H1 (cell line): ENCODE data around the gene HIVEP2. TPM values are rescaled to one million over a fixed set of nuclear protein-coding genes. Genes with fewer than 3 reads are reported as not detected.

Source experiments
- CTCF ChIA-PET: fragments of 300-600 bp; sonication (Branson Sonifier 250); formaldehyde crosslinking; loops from one replicate; lab custom pipeline; 2021; ENCODE audit not compliant: partially characterized antibody; lab: Charles Lee
- POLR2A ChIA-PET: fragments of 300-600 bp; sonication (Branson Sonifier 250); formaldehyde crosslinking; loops from one replicate; lab custom pipeline; 2021; ENCODE audit warnings: inconsistent platforms; ENCODE audit not compliant: partially characterized antibody; lab: Charles Lee
- DNase-seq, 2 experiments: peaks; one replicate each; pipeline versions ENCODE4 v3.0.0 to v3.0.0-alpha.2; 2010 to 2022; ENCODE audit warnings: low spot score in 2 of 2, low read depth in 1 of 2, mixed read lengths in 1 of 2
- FAIRE-seq: peaks from 2 replicates; lab custom pipeline; 2011; peaks lifted over from hg19 to GRCh38; lab: Jason Lieb, UNC
- H2AFZ ChIP-seq: 2 replicates; pipeline ENCODE4 v1.8.1; 2012; ENCODE audit warnings: low read length, inconsistent platforms
- H2AK5ac ChIP-seq: 2 replicates; pipeline ENCODE4 v1.6.1; 2013; ENCODE audit warnings: low read depth, low read length
- H2BK120ac ChIP-seq: replicated peaks from 2 replicates; pipeline ENCODE3; 2013; ENCODE audit warnings: low read depth, low read length, inconsistent platforms
- H2BK12ac ChIP-seq: 2 replicates; pipeline ENCODE4 v1.6.1; 2013; ENCODE audit warnings: low read depth, low read length
- H2BK15ac ChIP-seq: 2 replicates; pipeline ENCODE4 v1.6.1; 2013; ENCODE audit warnings: low read length
- H2BK20ac ChIP-seq: 2 replicates; pipeline ENCODE4 v1.6.1; 2013; ENCODE audit warnings: low read length
- H2BK5ac ChIP-seq: 2 replicates; pipeline ENCODE4 v1.6.1; 2013; ENCODE audit warnings: low read depth, low read length
- H3K14ac ChIP-seq: 2 replicates; pipeline ENCODE4 v1.6.1; 2013; ENCODE audit warnings: inconsistent platforms; ENCODE audit not compliant: insufficient read length
- H3K18ac ChIP-seq: 2 replicates; pipeline ENCODE4 v1.6.1; 2013; ENCODE audit warnings: low read length; ENCODE audit errors: extremely low read depth
- H3K23ac ChIP-seq: 2 replicates; pipeline ENCODE4 v1.6.1; 2013; ENCODE audit warnings: inconsistent platforms; ENCODE audit not compliant: insufficient read length
- H3K23me2 ChIP-seq: 2 replicates; pipeline ENCODE4 v1.6.1; 2013; ENCODE audit warnings: low read depth, low read length
- H3K27ac ChIP-seq: 2 replicates; pipeline ENCODE4 v1.6.1; 2011; ENCODE audit warnings: low read depth, low read length, inconsistent platforms
- H3K27me3 ChIP-seq, 4 experiments: replicated peaks in 1 of 4; 1 replicate in 1 of 4; 2 replicates in 3 of 4; pipeline versions ENCODE4 v1.6.1 to v1.8.1; 2011 to 2013; ENCODE audit warnings: low read length in 3 of 4, mild to moderate bottlenecking in 3 of 4, inconsistent platforms in 2 of 4, mixed read lengths in 2 of 4, moderate library complexity in 1 of 4; ENCODE audit not compliant: control insufficient read depth in 3 of 4, insufficient read depth in 3 of 4; ENCODE audit errors: extremely low read depth in 1 of 4
- H3K36me3 ChIP-seq, 4 experiments: 2 replicates each; pipeline versions ENCODE4 v1.6.1 to v1.8.1; 2011 to 2013; ENCODE audit warnings: mild to moderate bottlenecking in 4 of 4, low read length in 3 of 4, moderate library complexity in 2 of 4, control low read depth in 1 of 4, inconsistent platforms in 1 of 4; ENCODE audit not compliant: insufficient read depth in 4 of 4, control insufficient read depth in 2 of 4
- H3K4ac ChIP-seq: replicated peaks from 2 replicates; pipeline ENCODE3; 2013; ENCODE audit warnings: low read length, low read depth, mixed read lengths, inconsistent platforms; ENCODE audit not compliant: insufficient read length
- H3K4me1 ChIP-seq, 4 experiments: replicated peaks in 1 of 4; 1 replicate in 1 of 4; 2 replicates in 3 of 4; pipeline versions ENCODE4 v1.6.1 to v1.8.1; 2011 to 2013; ENCODE audit warnings: low read length in 3 of 4, inconsistent platforms in 2 of 4, mixed read lengths in 1 of 4; ENCODE audit not compliant: insufficient read depth in 4 of 4, control insufficient read depth in 3 of 4
- H3K4me2 ChIP-seq, 2 experiments: 2 replicates each; pipeline versions ENCODE4 v1.6.1 to v1.8.1; 2011 to 2013; ENCODE audit warnings: low read depth in 2 of 2, low read length in 2 of 2, control low read depth in 1 of 2, inconsistent platforms in 1 of 2, mild to moderate bottlenecking in 1 of 2; ENCODE audit not compliant: insufficient read depth in 1 of 2
- H3K4me3 ChIP-seq, 4 experiments: fragments of 200-600, 300-600 bp in 1 of 4; sonication (generic), shearing (Covaris generic), sonication (Bioruptor Twin) in 1 of 4; 2 replicates each; pipeline versions ENCODE4 v1.5.1 to v1.8.1; 2011 to 2016; ENCODE audit warnings: low read length in 4 of 4, low read depth in 3 of 4, control low read depth in 2 of 4, inconsistent platforms in 2 of 4, mild to moderate bottlenecking in 2 of 4, mixed read lengths in 1 of 4, moderate library complexity in 1 of 4; ENCODE audit not compliant: insufficient read depth in 2 of 4; ENCODE audit errors: extremely low read depth in 1 of 4
- H3K56ac ChIP-seq: replicated peaks from 2 replicates; pipeline ENCODE3; 2013; ENCODE audit warnings: low read depth, mild to moderate bottlenecking, mixed read lengths, low read length, inconsistent platforms; ENCODE audit not compliant: insufficient read length
- H3K79me1 ChIP-seq: 2 replicates; pipeline ENCODE4 v1.6.1; 2013; ENCODE audit warnings: low read depth, low read length, control low read depth
- H3K79me2 ChIP-seq, 2 experiments: 2 replicates each; pipeline versions ENCODE4 v1.6.1 to v1.8.1; 2012 to 2013; ENCODE audit warnings: low read length in 2 of 2, mild to moderate bottlenecking in 2 of 2, inconsistent platforms in 1 of 2; ENCODE audit not compliant: insufficient read depth in 2 of 2, control insufficient read depth in 1 of 2
- H3K9ac ChIP-seq, 4 experiments: replicated peaks in 1 of 4; 1 replicate in 1 of 4; 2 replicates in 3 of 4; pipeline versions ENCODE4 v1.6.1 to v1.8.1; 2011 to 2013; ENCODE audit warnings: low read depth in 3 of 4, low read length in 3 of 4, control low read depth in 2 of 4, mild to moderate bottlenecking in 2 of 4, moderate library complexity in 2 of 4, inconsistent platforms in 1 of 4; ENCODE audit errors: extremely low read depth in 1 of 4
- H3K9me3 ChIP-seq, 2 experiments: 2 replicates each; pipeline versions ENCODE4 v1.6.1 to v1.8.1; 2012 to 2013; ENCODE audit warnings: mild to moderate bottlenecking in 2 of 2, moderate library complexity in 2 of 2, control low read depth in 1 of 2, inconsistent platforms in 1 of 2, low read depth in 1 of 2, low read length in 1 of 2, mixed read lengths in 1 of 2; ENCODE audit not compliant: insufficient read depth in 2 of 2
- H4K20me1 ChIP-seq, 2 experiments: replicated peaks in 1 of 2; 2 replicates each; pipeline versions ENCODE3 to v1.8.1; 2011 to 2013; ENCODE audit warnings: inconsistent platforms in 2 of 2, low read length in 2 of 2, mild to moderate bottlenecking in 1 of 2; ENCODE audit not compliant: insufficient read depth in 2 of 2, control insufficient read depth in 1 of 2
- H4K5ac ChIP-seq: 2 replicates; pipeline ENCODE4 v1.6.1; 2013; ENCODE audit warnings: low read length, low read depth, mixed read lengths, inconsistent platforms; ENCODE audit not compliant: insufficient read length
- H4K8ac ChIP-seq: 2 replicates; pipeline ENCODE4 v1.8.0; 2013; ENCODE audit warnings: mild to moderate bottlenecking, moderate library complexity, low read length, inconsistent platforms; ENCODE audit not compliant: insufficient read depth; ENCODE audit errors: extremely low read depth
- H4K91ac ChIP-seq: replicated peaks from 2 replicates; pipeline ENCODE3; 2013; ENCODE audit warnings: low read length, mixed read lengths, inconsistent platforms; ENCODE audit not compliant: insufficient read length
- WGBS, 2 experiments: shearing (Covaris generic) in 1 of 2; methylation state at CpG; one replicate each; pipeline versions ENCODE4 v1.1.6 to v1.1.7; 2013 to 2015; ENCODE audit warnings: low lambda C conversion rate in 2 of 2, mixed read lengths in 2 of 2, inconsistent platforms in 1 of 2, low coverage in 1 of 2, missing lambda C conversion rate in 1 of 2; ENCODE audit not compliant: insufficient replicate concordance in 2 of 2, insufficient coverage in 1 of 2, insufficient read length in 1 of 2; ENCODE audit errors: extremely low coverage in 1 of 2, missing lambda C conversion rate in 1 of 2; 5-methylcytosine and 5-hydroxymethylcytosine counted together
- polyA plus RNA-seq, 7 experiments: library from polyadenylated mRNA; depleted of rRNA in 3 of 7; stranded (reverse) in 5 of 7; unstranded in 2 of 7; fragments of >200 nt in 5 of 7; fragments of 200-250 nt in 2 of 7; gene quantifications; 1 replicate in 5 of 7; 2 replicates in 1 of 7; 4 replicates in 1 of 7; pipeline versions ENCODE4 v1.2.1 to v1.2.3, GENCODE V29; 2011 to 2013; ENCODE audit warnings: missing spikeins in 2 of 7, mixed read lengths in 2 of 7
- total RNA-seq: library from RNA; stranded (reverse); fragmentation: NEBNext Ultra II Directional; extraction: Animal tissue kit (Norgen Biotek cat#: 25700); gene quantifications from 2 replicates; pipeline ENCODE4 v1.2.1, GENCODE V29; 2021

Gene HIVEP2
- total and polyA plus RNA-seq, 2 of the 8 experiments (the other 6 are each of a cell fraction or from before 2014, with no cell fraction given) = 2.2 to 6.1 TPM

DNA sequence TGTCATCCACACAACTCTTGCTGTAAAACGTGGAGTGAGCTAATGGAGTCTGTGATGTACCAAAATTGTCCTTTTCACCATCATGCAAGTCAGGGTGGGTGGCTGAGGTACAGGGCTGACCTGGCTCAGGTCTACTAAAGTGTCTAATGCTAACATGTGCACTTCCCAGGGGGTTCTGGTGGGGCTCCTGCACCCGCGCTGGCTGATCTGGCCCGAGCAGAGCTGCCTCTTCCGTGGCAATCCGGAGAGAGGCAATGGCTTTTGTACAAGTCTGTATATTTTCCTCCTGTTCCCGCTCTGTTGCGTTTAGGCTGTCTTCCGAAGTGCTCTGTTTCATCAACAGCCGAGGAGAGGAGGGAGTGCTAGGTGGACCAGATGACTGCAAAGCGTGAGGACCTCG, 191.8 kb downstream of the HIVEP2 start:
- Histone ChIP-seq H3K4me3 (no peak overlapping the region), H3K27me3 (no peaks in the 10 kb centered on the region), H3K18ac (no peak overlapping the region), H2BK15ac (no peak overlapping the region), H3K56ac (no peak overlapping the region), H2BK12ac (no peak overlapping the region), H2BK120ac (no peak overlapping the region), H2AFZ (no peak overlapping the region), H3K9me3 (no peaks in the 10 kb centered on the region), H3K9ac (no peak overlapping the region), H4K8ac (no peak overlapping the region), H3K79me2 (no peaks in the 10 kb centered on the region), H2AK5ac (no peak overlapping the region), H2BK20ac (no peak overlapping the region), H4K91ac (no peak overlapping the region), H3K79me1 (no peaks in the 10 kb centered on the region), H3K4me1 (no peaks in the 10 kb centered on the region; a peak in 1 of 7 replicates), H3K36me3 (peaks cover 0 to 7% (median 0%) of the 10 kb centered on the region in 4 experiments; a peak in 2 of 8 replicates), H3K14ac (no peak overlapping the region), H3K4me2 (no peak overlapping the region), H3K23ac (no peak overlapping the region), H3K23me2 (no peaks in the 10 kb centered on the region), H3K4ac (no peak overlapping the region), H2BK5ac (no peak overlapping the region), H3K27ac (no peak overlapping the region), H4K20me1 (peaks cover 0 to 1% of the 10 kb centered on the region in 2 experiments), H4K5ac (no peak overlapping the region)
- ChIA-PET POLR2A (no interaction called here), CTCF (interaction anchor here (0.7 to 1.7 kb wide), 2 partner anchors 274 to 279 kb away, joined by 3 to 4 read pairs; no protein-coding TSS in a partner anchor)
- 94% methylated on average over 12 of the region's 12 CpGs; no CpG with 5 or more reads in 1 of the 2 experiments for WGBS, 2 experiments
- DNase-seq (no peak), FAIRE-seq (no peak)
